HG02571 (cell line): ENCODE data around the gene POU2AF2.
"Not testable (repeated sequence)": the region's sequence is repeated elsewhere in the genome, so short reads cannot be mapped to it uniquely, and the experiment has no call there.

Experiments used
- ATAC-seq: cut with Tn5 transposase; IDR thresholded peaks from one replicate; pipeline ENCODE4 v1.9.1; 2021; ENCODE audit warnings: mild to moderate bottlenecking, moderate library complexity; ENCODE audit not compliant: unreplicated experiment

The POU2AF2 gene

GRCh38 chr11:111253630-111254029 is 8.1 kb downstream of the POU2AF2 start:
- ATAC-seq, result no peak

GRCh38 chr11:111258046-111258445 is 12.5 kb downstream of the POU2AF2 start:
- ATAC-seq, result no peak

GRCh38 chr11:111259896-111260295 is 14.4 kb downstream of the POU2AF2 start:
- no peak for ATAC-seq

DNA sequence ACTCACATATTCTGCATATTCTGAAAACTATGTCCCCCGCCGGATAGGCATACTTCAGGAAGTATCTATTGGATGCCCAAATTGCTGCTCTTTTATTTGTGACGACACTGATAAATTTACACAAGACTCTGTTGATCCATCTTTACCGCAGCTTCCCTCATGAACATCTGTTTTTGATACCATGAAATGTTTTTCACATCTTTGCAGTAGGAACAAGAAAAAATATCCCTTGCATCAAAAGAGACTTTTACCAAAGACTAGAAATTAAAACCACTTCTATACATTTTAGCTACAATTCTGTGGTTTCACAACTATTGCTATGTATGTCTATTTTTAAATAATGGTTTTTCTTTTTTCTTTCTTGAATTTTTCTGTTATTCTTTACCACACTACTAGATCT is 15.3 kb downstream of the POU2AF2 start:
- no peak for ATAC-seq

DNA sequence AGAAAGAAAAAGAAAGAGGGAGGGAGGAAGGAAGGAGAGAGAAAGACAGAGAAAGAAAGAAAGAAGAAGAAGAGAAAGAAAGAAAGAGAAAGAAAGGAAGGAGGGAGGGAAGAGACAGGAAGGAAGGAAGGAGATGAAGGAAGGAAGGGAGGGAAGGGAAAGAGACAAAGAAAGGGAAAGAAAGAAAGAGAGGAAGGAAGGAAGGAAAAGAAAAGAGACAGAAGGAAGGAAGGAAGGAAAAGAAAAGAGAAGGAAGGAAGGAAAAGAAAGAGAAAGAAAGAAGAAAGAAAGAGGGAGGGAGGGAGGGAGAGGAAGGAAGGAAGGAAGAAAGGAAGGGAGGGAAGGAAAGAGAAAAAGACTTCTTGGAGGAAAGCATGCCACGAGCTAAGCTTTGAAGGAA is 19.1 kb downstream of the POU2AF2 start:
- ATAC-seq, result no peak

GRCh38 chr11:111265421-111265820 is 19.9 kb downstream of the POU2AF2 start:
- no peak for ATAC-seq

- ATAC-seq, result not testable (repeated sequence)
Observed at GRCh38 chr11:111268303-111268702, 22.8 kb downstream of the POU2AF2 start.

DNA sequence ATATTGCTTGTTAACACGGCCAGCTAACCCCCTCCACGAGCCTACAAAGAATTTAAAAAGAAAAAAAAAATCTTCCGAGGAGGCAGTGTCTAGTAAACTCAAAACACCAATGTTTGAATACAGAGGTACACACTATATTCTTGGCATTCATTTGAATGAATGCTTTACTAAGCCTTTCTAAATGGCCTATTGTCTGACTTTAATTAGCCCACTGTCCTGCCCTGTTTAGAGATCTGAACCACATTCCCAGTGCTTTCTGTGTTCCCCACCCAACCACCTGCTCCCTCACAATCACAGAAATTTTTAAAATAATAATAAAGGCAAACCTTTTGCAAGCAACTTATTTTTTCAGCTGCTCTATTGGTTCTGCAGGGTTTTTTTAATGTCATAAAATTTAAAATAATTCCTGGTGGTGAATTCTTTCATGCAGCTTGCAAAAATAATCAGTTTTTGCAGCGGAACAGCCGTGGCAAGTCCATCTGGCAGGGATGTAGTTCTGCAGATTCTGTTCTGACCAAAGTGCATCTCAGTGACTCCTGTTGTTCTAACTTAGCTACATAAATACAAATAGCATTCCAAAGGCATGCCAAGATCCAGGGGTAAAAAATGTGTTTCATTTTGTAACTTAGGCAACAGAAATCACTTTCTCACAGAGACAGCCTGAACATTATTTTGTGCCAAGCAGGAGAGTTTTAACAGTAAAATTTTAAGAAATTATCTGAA is 23.8 kb downstream of the POU2AF2 start:
- no peak for ATAC-seq

- ATAC-seq, result no peak
Observed at GRCh38 chr11:111272420-111272819, 26.9 kb downstream of the POU2AF2 start.

DNA sequence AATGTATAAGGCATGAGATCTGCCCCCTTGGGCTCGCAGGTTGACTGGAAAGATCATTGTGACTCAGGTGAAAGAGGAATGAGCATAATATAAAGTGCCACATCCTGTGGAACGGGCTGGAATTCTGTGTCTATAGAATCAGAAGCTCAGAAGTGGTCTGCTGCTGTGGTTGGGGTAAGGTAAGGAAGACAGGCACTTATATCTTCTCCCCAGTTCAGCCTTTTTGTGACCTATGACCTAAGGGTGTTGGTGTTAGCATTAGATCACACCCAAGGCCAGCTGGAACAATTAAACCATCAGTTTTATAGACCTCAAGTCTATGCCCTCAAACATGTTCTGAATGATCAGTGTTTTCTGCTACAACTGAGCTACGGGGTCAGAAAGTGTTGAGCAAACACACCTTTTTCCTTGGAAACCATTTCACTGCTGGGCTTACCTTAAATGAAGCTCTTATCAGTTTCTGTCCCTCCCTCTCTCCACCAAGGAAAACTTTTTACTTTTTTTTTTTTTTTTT is 37.1 kb downstream of the POU2AF2 start:
- no peak for ATAC-seq

- no peak for ATAC-seq
Observed at GRCh38 chr11:111283945-111284481, 38.5 kb downstream of the POU2AF2 start.

DNA sequence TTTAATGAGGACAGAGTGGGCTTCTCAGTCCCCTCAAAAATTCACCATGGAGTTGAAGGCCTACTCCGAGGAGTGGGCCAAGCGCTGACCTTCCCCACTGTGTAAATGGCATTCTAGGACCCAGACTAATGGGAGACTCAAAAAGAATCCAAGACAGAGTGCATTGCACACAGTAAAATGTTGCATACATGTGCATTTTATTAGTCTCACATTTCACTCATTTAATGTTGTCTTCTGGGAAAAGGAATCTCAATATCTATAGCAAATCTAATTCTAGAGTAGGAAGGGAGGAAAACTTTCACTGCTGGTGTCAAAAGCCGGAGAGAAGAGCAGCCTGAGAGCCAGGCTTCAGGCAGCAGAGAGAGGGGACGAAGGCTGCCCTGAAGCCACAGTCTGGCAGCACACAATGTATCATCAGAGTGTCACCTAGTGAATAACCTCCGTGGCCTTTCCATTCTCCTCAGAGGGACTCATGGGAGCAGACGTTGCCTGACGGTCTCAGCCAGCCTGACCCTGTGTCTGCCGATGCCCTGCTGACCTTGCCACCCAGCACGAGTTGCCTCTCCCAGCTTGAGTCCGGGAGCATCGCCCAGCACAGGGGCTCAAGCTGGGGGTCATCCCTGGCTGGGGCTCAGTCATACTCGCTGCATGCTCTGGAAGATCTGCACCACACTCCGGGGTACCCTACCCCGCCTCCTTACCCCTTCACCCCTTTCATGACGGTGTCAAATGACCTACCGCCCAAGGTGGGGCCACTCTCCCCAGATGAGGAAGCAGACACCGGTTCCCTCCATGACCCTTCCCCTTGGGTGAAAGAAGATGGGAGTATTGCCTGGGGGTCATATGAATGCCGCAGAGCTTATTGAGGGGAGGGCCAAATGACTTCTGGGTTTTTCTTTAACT is 39.9 kb downstream of the POU2AF2 start:
- no peak for ATAC-seq

- ATAC-seq, result no peak
Observed at GRCh38 chr11:111291764-111292163, 46.2 kb downstream of the POU2AF2 start.

DNA sequence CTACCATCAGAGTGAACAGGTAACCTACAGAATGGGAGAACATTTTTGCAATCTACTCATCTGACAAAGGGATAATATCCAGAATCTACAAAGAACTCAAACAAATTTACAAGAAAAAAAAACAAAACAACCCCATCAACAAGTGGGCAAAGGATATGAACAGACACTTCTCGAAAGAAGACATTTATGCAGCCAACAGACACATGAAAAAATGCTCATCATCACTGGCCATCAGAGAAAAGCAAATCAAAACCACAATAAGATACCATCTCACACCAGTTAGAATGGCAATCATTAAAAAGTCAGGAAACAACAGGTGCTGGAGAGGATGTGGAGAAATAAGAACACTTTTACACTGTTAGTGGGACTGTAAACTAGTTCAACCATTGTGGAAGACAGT is 46.9 kb downstream of the POU2AF2 start:
- not testable (repeated sequence) for ATAC-seq

- ATAC-seq, result no peak
Observed at GRCh38 chr11:111296196-111296595, 50.7 kb downstream of the POU2AF2 start.

GRCh38 chr11:111297696-111298095 is 52.2 kb downstream of the POU2AF2 start:
- no peak for ATAC-seq

DNA sequence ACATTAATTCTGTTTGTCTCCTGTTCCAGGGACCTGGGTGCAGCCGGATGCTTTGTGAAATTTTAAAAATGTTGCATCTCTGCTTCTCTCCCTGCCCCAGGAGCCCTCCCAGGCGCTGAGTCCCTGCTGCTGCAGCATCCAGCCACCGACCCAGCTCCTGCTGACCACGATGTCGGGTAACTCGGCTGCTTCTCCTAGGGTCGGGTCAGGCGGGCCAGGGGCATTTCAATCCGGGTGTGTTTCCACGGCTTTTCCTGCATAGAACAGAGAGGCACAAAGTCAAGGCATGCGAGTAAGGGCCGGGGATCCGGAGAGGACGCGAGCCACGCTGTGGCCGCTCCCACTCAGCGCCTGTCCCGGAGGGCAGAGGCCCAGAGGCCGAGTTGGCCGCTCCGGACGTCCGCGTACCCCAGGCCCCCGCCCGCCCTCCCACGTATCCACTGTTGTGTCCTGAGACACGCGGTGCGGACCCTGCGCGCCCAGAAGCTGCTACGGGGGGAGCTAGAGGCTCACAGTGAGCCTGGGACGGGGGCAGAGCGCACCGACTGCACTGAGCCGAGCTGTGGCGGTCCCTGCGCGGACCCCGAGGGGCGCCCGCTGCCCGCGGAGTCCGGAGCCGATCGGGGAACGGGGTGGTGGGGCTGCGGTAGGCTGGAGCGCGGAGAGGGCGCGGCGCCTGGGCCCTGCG is 53.0 kb downstream of the POU2AF2 start, which contains the start of gene POU2AF3:
Gene POU2AF3, plus strand, starts transcription at position 134 of the 688 bp plus-strand sequence. Its CDS starts 36 bp downstream, at position 170.
- peak; percentile 22 for ATAC-seq

GRCh38 chr11:111299101-111300026 is 53.8 kb downstream of the POU2AF2 start:
- peak; percentile 48 for ATAC-seq

GRCh38 chr11:111300569-111300968 is 55.0 kb downstream of the POU2AF2 start:
- no peak for ATAC-seq
